ENCODE measurements around the gene MYBPH.

- TF ChIP-seq CTCF (conservative IDR thresholded peaks at IDR 0.05; ENCODE audit: low read depth, low read length) (no peak), EZH2 (IDR thresholded peaks at IDR 0.05; ENCODE audit: borderline replicate concordance, low read depth, low read length, poor library complexity, severe bottlenecking) (no peak)
Observed at GRCh38 chr1:203136409-203137042, 39.1 kb downstream of the MYBPH start.
